GM21786 (cell line): ENCODE data around the gene TRMT44.

Experiments
- ATAC-seq: cut with Tn5 transposase; IDR thresholded peaks from one replicate; pipeline ENCODE4 v1.9.1; 2021; ENCODE audit not compliant: unreplicated experiment

Gene TRMT44

GRCh38 chr4:8465615-8466611, 25.3 kb downstream of the TRMT44 start:
- no peak for ATAC-seq

- no peak for ATAC-seq
Observed at GRCh38 chr4:8467016-8467415, 26.4 kb downstream of the TRMT44 start.

- ATAC-seq, result peak; percentile 75
Observed at GRCh38 chr4:8468746-8469535, 28.4 kb downstream of the TRMT44 start.

GRCh38 chr4:8469550-8469949, 29.0 kb downstream of the TRMT44 start:
- no peak for ATAC-seq

GRCh38 chr4:8470451-8471024, 30.0 kb downstream of the TRMT44 start:
- no peak for ATAC-seq

GRCh38 chr4:8471211-8471875, 30.8 kb downstream of the TRMT44 start:
- ATAC-seq, result no peak

GRCh38 chr4:8472158-8472688, 31.6 kb downstream of the TRMT44 start:
- no peak for ATAC-seq

GRCh38 chr4:8472689-8473197, 32.2 kb downstream of the TRMT44 start:
- ATAC-seq, result no peak

GRCh38 chr4:8473198-8473919, 32.8 kb downstream of the TRMT44 start:
- ATAC-seq, result no peak

GRCh38 chr4:8473920-8474590, 33.5 kb downstream of the TRMT44 start:
- ATAC-seq, result no peak

GRCh38 chr4:8474856-8475255, 34.3 kb downstream of the TRMT44 start:
- ATAC-seq, result no peak

GRCh38 chr4:8475751-8476575, 35.4 kb downstream of the TRMT44 start:
- ATAC-seq, result no peak

- no peak for ATAC-seq
Observed at GRCh38 chr4:8477095-8477635, 36.6 kb downstream of the TRMT44 start.

GRCh38 chr4:8477676-8478075, 37.1 kb downstream of the TRMT44 start:
- no peak for ATAC-seq

GRCh38 chr4:8478371-8478770, 37.8 kb downstream of the TRMT44 start:
- no peak for ATAC-seq

- ATAC-seq, result no peak
Observed at GRCh38 chr4:8478801-8479744, 38.5 kb downstream of the TRMT44 start.

GRCh38 chr4:8480221-8480620, 39.6 kb downstream of the TRMT44 start:
- no peak for ATAC-seq
